NCI-H2227 (cell line): ENCODE results near the gene DAZL.
A peak's percentile ranks its signal among the peaks of the same experiment; 100 is the strongest.

ENCODE experiments used
- DNase-seq: peaks from one replicate; lab custom pipeline; 2025; ENCODE audit not compliant: unreplicated experiment; lab: John Stamatoyannopoulos, UW

The DAZL gene

DNA sequence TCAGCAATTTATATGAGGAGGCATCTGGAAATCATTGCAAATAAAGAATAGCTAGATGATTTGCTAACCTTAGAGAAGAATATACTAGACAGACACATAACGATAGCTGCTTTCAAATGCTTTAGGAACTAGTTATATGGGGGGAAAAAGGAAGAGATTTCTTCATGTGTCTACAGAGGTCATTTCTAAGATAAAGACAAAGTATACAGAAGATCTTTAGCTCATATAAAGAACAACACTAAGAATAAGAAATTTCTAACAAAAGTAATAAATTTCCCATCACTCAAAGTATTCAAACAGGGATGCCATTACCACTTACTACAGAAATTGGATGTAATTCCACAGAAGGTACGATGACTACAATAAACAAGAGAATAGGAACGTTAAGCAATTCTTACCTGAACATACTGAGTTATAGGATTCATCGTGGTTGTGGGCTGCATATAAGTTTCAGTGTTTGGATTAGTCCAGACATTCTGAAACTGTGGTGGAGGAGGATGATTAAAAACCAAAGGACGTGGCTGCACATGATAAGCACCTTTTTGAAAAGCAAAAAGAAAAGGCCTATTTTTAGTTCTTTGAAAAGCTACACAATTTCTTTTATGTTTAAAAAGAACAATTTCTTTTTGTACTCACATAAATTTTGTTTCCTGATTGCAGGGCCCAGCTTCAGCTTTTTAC is 8.7 kb downstream of the DAZL start:
- no peak for DNase-seq

DNA sequence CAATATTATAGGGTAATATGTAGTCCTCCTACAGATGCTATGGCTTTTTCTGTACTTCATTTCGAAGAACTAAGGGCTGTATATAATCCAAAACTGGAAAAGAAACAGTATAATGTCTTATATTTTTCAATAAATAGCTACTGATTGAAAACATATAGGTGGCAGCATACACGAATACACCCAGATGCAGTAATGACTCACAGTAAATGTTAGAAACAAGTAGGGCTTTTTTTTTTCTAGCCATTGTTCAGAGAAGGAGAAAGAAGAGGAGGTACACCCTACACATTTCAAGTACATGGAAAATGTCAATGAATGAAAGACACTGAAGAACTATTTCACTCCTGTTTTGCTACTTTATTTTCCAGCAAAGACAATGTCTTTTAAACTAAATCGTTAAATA is 9.4 kb downstream of the DAZL start:
- no peak for DNase-seq

DNA sequence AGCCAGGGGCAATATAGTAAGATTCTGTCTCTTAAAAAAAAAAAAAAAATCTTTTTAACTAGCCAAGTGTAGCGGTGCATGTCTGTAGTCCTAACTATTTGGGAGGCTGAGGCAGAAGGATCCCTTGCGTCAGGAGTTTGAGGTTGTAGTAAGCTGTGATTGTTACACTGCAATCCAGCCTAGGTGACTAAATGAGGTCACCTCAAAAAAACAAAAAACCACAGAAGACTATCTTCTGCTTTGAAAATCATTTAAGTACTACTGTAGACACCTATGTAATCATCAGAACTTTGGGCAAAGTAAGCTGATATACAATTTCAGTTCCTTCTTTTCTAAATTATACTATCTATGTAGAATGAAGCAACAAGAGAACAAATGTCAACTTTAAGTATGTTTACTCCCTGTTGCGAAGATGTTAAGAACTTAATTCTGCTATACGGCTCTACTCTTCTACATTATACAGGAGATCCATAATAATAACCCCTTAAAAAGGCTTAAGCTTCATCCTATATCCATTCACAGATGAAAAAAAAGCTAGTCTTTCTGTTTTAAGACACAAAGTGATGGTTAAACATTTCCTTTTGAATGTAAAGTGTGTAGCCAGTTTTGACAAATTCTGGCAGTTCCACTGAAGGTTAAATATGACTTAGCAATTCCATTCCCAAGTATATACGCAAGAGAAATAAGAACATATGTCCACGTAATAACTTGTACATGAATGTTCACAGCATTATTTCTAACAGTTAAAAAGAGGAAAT is 15.2 kb downstream of the DAZL start:
- no peak for DNase-seq

DNA sequence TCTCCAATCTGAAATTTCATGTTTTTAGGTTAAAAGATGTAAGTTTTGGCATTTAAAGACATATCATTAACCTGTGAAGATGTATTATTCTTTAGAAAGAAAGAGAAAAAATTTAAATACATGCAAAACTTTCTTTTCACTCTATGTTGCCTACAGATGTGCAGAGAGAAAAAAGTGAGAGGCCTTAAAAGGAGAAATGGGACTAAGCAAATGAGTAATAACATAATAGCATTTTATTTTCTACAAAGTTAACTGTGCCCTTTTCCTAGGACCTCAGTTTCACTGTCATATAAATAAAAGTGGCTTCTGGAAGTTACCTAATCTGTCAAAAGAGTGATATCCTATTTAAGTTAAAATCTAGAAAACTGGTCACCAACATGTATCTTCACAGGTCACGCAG is 16.1 kb downstream of the DAZL start:
- DNase-seq: no peak

DNA sequence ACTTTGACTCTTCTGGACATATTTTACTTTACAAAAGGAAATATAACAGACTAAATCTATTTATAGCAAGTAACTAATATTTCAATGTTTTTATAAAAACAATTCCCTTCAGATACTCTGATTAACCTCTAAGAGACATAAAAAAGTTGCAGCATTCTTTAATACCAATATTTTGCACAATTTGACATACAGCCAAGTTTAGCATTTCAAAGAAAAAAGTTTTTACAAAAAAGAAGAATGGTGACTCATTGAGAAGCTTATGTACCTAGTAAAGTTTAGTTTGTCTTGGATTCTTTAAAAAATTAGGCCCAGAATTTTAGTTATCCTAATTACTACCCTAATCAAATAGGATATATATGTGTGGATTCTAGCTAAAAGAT is 17.6 kb downstream of the DAZL start:
- no peak for DNase-seq

DNA sequence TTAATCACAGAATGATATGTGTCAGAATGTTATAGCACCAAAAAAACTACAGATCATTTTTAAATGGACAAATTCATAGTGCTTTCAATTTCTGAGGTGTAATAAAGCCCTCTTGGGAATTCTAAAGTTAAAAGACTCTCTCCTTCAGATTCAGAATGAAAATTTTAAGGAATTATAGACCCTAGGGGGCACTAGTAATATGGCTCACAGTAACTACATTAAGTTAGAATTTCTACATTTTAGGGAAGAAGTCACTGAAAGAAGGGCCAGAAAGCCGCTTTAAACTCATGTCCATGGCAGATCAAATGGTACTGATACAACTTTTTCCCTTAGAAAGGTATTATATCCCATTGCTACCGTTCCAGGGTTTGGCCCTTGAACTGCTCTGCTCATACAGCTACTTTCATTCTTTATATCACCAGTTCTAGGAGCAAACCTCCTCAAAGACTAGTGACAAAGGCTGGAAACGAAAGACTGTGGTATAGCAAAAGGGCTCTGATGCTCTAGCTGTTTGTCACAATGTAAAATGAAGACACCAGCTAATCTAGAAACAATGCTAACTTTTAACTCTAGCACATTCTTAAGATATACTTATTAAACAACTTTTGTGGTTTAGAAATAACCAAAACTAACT is 18.1 kb downstream of the DAZL start:
- DNase-seq: no peak

DNA sequence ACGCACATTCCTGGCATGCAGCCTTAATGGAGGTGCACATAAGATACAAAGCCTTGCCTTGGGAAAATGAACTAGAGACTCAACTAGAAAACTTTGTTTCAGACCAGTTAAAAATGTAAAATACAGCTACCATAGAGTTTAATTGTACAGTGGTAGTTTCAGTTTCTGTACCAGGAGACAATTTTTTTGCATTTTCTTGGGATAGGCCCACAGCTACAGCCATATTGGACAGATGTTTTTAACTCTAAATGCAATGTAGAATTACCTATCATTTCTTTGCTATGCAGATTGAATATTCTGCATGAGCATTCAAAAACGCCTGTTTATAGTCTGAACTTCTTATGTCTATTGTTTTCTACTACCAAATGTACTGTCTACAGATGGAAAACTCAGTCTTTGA is 20.3 kb downstream of the DAZL start:
- DNase-seq: no peak

DNA sequence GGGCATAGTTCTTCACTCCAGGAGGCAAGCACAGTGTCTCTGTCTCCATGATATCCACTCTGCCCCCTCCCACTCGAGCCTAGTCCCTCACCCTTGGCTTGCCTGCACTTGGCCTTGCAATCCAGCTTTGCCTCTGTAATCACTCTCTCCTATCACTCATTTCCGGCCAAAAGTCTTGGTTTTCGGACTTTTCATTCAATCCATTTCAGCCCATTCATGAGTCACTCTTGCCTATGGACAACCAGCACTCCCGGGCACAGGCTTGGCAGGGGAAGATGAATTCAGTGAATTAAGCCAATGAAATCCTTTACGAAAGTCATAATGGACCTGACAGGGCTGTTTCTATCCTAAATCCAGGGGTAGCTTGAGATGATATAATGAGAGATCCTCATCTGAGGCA is 21.7 kb downstream of the DAZL start:
- DNase-seq: no peak

DNA sequence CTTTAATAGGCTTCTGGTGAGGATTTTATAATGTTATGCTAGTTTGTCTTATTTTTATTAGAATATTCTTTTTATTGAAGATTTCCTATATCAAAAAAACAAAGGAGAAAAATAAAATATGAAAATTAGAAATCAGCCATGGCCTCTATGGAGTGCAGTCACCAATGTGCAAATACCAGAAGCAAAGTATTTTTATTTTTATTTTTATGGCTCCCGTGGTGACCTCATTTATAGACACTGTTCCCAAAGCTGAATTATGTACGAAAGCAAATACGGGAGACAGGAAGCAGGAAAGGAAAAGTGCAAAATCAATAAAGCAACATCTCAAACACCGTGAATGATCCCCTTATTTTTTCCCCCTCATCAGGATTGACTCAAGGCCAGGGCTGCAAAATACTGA is 35.1 kb downstream of the DAZL start:
- no peak for DNase-seq

DNA sequence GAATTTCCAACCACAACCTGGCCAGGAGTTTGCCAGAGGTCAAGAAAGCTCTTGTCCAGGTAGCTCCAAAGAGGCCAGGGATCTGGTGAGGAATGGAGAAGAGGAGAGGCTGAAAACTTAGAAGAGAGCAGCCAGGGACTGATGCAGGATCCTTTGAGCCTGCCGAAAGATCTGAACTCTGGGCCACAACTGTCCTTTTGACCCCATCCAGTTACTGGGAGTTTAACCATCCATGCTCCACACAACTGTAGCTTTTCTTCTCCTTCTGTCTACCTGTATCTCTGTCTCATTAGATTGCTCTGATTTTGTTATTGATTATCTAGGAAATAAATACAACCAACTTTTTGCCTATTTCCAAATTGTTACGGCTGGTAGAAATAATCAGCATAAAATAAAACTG is 36.7 kb downstream of the DAZL start:
- no peak for DNase-seq

DNA sequence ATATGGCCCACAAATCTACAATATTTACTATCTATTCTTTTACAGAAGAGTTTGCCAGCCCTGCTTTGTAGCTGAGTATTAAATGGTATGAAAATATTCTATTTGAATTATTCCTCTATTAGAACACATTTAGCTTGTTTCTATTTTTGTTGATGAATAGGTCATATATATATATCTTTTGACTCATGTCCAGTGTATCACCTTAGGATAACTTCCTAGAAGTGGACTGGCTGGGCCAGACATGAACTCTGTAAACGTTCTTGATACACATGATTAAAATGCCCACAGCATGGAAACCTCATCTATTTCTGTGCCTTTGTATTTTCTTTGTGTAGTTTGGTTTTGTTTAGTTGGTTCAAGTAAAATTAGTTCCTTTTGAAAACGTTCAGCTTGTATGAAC is 37.1 kb downstream of the DAZL start:
- DNase-seq: no peak

DNA sequence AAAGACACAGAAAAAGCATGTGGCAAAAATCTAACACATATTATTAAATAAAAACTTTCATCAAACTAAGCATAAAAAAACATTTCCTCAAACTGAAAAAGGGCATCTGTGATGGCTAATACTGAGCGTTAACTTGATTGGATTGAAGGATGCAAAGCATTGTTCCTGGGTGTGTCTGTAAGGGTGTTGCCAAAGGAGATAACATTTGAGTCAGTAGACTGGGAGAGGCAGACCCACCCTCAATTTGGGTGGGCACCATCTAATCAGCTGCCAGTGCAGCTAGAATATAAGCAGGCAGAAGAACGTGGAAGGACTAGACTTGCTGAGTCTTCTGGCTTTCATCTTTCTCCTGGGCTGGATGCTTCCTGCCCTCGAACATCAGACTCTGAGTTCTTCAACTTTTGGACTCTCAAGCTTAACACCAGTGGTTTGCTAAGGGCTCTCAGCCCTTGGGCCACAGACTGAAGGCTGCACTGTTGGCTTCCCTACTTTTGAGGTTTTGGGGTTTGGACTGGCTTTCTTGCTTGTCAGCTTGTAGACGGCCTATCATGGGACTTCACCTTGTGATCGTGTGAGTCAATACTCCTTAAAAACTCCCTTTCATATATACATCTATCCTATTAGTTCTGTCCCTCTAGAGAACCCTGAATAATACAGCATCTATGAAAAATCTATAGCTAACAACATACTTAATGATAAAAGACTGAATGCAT is 45.4 kb downstream of the DAZL start:
- DNase-seq: no peak

DNA sequence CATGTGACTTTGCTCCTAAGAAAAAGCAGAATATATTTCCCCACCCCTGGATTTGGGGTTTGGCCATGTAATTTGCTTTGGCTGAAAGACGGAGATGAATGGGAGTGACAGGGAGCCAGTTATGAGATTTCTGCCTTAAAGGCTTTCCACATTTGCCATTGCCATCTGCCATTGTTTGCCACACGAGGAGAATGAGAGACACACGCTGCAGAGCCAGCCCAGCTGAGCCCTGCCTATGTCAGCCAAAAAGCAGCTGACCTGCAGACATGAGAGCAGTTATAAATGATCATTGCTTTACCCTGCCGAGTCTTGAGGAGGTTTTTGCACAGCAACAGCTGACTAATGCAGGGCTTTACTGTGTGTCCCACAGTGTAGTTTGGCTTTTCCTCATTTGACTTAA is 51.1 kb downstream of the DAZL start:
- no peak for DNase-seq

DNA sequence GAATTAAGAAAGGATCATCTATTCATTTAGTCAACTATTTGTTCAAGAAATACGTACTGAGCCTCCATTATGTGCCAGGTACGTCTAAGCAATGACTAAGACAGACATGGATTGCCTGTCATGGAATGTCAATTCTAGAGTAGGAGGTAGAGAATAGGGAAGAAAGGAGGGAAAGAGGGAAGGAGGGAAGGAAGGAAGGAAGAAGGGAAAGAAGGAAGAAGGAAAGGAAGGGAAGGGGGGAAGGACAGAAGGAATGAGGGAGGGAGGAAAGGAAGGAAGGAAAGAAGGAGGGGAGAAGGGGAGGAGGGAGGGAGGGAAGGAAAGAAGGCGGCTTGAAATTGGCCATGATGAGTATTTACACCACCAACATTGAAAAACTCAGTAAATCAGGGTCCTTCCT is 52.5 kb downstream of the DAZL start:
- DNase-seq: no peak

DNA sequence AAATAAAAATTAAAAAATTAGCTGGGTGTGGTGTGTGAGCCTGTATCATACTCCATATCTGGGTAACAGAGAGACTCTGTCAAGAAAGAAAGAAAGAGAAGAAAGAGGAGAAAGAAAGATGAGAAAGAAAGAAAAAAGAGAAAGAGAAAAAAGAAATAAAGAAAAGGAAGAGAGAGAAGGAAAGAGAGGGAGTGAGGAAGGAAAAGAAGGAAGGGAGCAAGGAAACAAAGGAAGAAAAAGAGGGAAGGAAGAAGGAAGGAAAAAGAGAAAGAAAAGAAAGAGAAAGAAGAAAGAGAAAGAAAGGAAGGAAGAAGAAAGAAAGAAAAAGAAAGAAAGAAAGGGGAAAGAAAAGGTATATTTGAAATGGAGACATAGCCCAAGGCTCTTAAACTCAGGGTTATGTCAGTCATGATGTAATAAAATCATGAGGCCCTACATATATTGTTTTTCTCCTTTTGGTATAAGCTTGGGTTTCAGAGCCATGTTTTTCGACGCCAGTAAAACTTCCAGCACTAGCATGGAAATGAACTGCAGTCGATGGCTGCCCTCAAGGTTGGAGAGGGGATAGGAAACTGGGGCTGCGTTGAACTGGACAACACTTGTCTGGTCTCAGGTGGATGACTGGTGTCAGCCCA is 53.8 kb downstream of the DAZL start:
- DNase-seq: no peak

DNA sequence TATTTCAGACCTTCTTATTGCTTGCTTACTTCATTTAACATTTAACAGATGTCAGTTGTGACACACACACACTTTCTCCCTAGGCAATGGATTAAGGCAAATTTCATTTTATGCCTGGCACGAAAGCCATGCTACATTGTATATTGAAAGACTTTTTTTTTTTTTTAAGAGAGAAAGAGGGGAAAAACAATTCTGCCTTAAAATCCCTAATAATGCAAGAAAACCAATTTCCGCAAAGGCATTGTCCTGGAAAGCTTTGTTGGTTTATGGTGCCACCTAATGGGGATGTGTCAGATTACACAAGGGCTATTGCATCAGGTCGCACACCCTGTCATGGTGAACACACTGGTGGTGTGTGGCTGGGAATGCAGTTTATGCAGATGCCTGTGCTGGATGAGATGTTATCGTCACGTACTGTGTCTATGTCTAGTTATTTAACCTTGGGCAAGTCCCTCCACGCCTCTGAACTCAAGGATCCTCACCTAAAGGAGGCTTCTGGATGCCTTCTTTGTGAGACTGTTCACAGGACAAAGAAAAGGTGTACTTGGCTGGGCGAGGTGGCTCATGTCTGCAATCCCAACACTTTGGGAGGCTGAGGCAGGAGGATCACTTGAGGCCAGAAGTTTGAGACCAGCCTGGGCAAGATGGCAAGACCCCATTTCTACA is 54.4 kb downstream of the DAZL start:
- DNase-seq: peak; percentile 79

DNA sequence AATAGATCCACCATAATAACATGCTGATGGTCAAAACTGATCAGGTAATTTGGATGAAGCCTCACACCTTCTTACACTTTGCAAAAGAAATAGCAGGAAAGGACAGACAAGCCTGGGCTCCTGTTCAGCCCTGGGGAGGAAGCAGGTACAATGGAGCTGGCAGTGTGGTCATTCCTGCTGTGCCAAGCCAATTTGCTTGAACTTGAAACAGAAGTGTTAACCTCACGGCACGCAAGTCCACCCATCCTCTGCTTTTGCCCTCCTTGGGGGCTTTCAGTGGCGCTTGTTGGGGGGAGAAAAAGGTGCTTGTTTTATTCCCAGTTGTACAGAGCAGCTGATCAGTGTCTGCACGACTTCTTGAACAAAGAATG is 54.9 kb downstream of the DAZL start:
- DNase-seq: no peak

DNA sequence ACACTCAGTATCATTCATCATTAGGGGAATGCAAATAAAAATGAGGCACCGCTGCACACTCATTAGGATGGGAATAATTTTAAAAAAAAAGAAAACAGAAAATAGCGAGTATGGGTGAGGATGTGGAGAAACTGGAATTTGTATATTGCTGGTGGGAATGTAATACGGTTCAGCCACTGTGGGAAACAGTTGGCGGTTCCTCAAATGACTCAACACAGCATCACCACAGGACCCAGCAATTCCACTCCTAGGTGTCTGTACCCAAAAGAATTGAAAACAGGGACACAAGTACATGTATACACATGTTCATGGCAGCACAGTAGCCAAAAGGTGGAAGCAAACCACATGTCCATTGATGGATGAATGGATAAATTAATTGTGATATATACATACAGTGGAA is 56.5 kb downstream of the DAZL start:
- DNase-seq: no peak

DNA sequence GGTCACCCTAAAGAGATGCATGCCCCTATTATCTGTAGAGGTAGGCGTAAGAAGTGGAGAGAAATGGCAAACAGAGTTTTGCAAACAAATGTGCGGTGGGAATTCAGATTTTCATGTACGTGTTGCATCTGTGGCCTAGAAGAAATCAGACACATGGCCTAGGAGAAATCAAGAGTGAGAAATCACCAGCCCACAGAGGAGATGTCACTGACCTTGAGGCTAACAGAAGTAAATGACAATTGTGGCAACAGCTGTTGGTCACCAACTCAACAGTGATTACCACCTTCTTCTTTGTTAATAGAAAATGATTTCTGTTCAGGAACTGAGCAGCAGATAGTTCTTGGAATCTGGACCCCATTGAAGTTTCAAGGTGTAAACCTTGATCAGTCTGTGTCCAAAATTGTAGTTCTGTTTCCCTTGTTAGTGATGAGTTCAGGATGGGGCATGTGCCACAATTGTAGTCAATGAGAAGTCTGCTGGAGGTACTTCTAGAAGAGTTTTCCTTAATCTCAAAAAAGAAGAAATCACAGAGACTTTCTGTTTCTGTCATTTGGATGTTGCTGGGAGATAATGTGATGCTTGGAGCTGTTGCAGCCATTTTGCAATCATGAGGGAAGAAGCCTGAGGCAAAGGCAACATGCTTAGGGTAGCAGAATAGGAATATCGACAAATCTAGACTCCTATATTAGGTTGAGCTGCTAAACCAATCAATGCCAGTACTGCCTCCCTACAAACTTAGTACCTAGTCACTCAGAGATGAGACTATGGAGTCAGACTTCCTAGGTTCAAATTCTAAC is 57.5 kb downstream of the DAZL start:
- DNase-seq: no peak
